ENCODE results near the gene FANCI.

Gene FANCI

GRCh38 chr15:89243691-89244573, at the start of gene FANCI:
Gene FANCI, plus strand, starts transcription at chr15:89243979. Its CDS starts 3,669 bp downstream, at chr15:89247648.
- peak; percentile 19 to 95 (median 89) for DNase-seq

- no peak for DNase-seq
Observed at GRCh38 chr15:89194608-89195007, 49.2 kb upstream of the FANCI start.

DNA sequence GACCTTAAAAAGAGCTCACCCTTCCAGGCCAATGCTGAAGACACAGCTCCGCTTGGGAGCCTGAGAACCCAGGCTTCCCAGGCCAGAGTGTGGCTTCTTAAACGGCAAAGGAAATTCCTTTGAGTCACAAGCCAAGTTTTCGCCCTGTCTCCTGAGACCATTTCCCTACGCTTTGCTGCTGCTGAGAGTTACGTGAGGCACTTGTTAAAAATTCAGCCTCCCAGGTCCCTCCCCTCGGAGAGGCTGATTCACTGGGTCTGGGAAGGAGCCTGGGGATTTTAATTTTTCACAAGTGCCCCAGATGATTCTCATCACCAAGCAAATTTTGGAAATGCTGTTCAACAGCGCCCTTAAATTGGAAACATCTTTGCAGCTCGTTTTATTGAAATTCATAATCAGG, 47.9 kb upstream of the FANCI start:
- no peak for DNase-seq

DNA sequence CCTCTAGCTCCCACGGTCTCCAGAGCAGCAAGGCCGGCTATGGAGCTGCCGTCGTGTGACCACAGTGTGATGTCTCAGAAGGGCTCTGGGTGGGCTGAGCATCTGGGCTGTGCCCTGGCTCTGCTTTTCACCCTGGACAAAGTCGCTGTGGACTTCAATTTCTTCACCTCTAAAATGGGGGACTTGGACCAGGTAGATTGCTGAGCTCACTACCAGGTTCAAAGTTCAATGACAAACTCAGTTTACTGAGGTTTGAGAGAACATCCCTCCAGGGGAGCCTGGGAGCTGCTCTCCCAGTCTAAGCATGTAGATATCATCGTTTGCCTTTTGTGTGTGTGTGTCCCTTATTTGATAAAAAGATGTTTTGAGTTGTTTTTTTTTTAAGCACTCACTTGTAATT, 47.5 kb upstream of the FANCI start:
- no peak for DNase-seq

- peak in 1 of 51 donors; percentile 39 for DNase-seq
Observed at GRCh38 chr15:89196994-89197393, 46.8 kb upstream of the FANCI start.

- DNase-seq: peak in 47 of 51 donors; percentile 17 to 91 (median 69)
Observed at GRCh38 chr15:89197503-89197971, 46.2 kb upstream of the FANCI start.

GRCh38 chr15:89198196-89198595, 45.6 kb upstream of the FANCI start:
- DNase-seq: no peak

DNA sequence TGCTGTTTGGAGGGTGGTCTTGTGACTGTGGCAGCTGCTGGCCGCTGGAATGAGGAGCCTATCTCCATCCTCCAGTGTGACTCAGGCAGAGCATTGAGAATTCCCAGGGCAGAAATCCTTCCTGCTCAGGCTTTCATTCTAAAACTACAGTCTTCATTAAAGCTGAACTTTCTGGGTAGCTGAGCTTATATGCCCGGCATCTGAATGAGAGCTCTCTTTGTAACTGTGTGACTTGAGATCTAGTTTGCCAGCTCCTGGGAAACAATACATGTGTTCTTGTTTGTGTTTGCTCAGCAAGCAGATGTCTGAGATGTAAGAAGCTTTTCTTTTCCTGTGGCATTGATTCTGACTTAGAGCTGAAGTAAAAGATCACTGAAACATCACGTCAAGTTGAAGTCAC, 44.8 kb upstream of the FANCI start:
- DNase-seq: peak in 18 of 51 donors; percentile 13 to 79 (median 31)

GRCh38 chr15:89199746-89200145, 44.0 kb upstream of the FANCI start:
- peak in 18 of 51 donors; percentile 8 to 46 (median 24) for DNase-seq

DNA sequence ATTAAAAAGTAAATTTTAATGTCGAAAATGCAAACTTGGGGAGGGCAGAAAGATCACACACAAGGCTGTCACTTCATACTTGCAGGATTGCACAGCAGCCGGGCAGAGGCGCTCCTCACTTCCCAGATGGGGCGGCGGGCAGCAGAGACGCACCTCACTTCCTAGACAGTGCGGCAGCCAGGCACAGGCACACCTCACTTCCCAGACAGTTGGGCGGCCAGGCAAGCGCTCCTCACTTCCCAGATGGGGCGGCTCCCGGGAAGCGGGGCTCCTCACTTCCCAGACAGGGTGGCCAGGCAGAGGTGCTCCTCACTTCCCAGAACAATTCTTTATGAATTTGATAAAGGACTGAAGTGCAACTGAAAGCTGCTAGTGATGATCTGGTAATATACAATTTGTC, 43.6 kb upstream of the FANCI start:
- peak in 2 of 51 donors; percentile 3 to 7 for DNase-seq

DNA sequence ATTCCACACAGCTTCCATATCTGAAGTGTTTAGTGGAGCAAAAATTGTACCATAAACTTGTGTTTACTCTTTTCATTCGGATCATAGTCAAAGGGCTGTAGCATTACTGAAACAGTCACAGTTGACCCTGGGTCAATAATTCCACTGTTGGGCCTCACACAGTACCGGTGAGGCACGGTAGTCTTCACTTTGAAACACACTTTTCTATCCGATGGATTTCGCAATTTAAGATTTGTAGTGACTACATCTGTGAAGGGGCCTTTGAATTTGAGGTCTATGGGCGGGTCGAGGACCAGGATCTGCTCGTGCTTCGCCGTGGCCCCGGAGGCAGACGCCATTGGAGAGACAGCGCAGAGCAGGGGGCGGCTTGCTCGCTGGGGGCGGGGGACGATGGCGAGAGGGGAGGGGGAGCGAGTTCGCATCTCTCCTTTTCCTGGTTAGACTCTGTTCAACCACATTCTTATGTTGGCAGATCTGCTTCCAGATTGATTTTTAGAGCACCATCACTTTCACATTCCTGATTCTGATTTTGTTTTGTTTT, 42.2 kb upstream of the FANCI start:
- DNase-seq: no peak

- DNase-seq: no peak
Observed at GRCh38 chr15:89203705-89204273, 40.0 kb upstream of the FANCI start.

DNA sequence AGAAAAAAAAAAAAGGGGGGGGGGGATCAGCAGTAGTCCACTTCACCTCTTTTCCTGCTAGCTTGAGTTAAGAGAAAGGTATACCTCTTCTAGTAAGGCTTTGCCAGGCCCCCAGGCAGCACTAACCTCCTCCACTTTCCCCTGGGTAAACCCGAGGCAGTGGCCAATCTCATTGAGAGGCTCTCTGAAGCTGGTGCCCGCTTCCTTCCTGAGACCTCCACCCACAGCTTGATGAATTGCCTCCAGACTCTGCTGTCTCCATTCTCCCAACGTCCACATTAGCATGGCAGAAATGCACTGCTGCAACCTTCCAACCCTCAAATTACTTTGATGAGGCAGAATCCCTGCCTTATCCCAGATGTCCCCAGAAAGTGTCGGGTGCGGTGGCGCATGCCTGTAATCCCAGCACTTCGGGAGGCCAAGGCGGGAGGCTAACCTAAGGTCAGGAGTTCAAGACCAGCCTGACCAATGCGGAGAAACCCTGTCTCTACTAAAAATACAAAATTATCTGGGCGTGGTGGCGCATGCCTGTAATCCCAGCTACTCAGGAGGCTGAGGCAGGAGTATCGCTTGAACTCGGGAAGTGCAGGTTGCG, 37.7 kb upstream of the FANCI start:
- DNase-seq: no peak

GRCh38 chr15:89206908-89207331, 36.9 kb upstream of the FANCI start:
- DNase-seq: peak in 47 of 51 donors; percentile 8 to 85 (median 64)

DNA sequence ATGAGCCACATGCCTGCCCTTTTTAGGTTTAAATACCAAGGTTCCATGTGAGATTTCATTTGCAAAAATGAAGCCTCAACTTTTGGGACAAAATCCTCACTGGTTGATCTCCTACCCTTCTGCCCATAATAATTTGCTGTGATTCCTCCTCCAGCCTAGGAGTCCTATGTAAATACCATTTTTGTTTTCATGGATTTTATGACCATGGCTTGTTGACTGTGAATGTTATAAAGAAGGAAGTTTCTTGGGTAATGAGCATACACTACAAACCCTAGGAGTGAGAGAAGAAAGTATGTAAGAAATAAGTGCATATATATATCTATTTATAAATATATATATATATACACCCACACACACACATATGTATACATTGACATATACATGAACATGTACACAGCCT, 35.5 kb upstream of the FANCI start:
- DNase-seq: no peak

DNA sequence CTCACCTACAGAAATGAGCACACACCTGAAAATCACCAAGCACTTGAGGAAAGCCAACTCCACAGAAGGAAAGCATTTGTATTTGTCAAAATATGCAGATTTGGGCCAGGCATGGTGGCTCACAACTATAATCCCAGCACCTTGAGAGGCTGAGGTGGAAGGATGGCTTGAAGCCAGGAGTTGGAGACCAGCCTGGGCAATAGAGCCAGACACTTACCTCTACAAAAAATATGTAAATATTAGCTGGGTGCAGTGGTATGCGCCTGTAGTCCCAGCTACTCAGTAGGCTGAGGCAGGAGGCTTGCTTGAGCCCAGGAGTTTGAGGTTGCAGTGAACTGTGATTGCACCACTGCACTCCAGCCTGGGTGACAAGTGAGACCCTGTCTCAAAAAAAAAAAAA, 34.7 kb upstream of the FANCI start:
- no peak for DNase-seq

DNA sequence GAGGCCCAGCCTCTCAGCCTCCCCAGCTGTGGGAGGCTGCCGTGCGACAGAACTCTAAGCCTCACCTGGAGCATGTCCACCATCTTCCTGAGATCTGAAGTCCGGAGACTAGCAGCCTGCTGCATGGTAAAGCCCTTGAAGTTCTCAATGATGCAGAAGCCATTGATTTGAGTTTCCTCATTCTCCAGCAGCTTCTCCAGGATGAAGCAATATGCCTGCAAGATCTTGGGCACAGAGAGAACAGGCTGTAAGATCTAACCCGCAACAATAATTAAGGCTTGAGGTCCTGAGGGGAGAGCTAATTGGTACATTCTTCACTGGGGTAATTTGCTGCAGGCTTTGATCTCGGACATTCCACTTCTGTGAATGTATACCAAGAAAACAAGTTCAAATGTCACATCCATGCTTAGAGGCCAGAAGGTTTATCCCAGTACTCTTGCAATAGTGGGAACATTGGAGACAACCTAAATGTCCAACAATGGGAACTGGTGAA, 32.1 kb upstream of the FANCI start:
- DNase-seq: no peak

DNA sequence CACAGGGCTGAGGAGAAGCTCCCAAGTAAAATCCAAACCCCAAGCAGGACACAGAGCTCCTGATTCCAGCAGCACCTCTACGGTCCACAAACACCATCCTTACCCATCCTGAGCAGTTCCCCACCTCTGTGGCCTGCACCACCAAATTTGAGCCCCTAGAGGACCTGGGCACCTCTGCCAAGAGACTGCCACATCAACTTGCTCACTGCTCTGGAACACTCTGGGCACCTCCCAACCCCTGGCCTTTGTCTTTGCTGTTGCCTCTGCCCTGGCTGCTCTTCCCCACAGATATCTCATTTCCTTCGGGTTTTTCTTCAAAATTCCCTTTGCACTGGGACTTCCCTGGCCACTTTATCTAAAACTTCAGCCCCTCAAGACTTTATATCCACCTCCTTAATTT, 28.2 kb upstream of the FANCI start:
- DNase-seq: no peak

DNA sequence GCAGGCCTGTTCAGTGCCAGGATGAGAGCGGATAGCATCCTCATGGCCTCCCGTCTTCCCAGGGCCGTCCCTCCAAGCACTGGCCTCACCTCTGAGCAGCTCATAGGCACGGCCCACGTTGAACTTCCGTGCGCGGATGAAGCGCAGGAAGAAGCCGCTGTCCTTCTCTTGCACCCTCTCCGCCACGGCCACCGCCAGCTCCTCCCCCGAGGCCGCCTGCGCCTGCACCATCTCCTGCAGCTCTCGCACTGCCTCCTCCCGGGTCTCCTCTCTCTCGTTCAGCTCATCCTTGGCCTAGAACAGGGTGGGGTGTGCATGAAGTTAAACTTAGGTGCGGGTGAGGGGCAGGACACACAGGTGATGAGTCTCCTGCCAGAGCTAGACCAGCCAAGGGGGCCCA, 26.7 kb upstream of the FANCI start:
- no peak for DNase-seq

DNA sequence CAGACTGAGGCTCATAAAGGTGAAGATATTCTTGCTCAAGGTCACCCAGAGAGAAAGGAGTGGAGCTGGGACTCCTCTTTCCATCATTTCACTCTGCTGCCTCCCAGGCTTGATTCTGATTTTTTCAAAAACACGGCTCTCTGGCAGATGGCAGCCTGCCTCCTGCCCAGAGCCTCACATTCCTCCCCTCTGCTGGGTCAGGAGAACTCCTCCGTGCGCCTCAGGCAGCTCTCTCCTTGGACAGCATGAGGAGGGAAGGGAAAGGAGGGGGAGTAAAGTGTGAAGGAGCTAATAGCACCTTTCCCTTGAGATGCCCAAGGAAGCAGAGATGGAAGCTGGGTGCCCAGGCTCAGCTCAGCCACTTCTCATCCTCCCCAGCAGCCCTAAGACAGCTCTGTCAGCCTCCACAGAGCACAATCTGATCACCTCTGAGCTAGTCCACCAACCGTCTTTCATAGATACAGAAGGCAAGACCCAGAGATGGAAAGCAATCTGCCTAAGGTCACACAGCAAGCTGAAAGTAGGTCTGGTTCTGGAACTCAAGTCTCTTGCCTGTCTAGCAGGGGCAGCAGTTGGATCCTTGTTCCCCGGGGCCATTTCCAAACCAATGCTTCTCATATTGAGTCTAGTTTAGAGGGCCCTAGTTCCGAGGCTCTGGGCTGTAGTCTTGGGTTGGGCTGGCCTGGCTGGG, 25.9 kb upstream of the FANCI start:
- no peak for DNase-seq

- DNase-seq: no peak
Observed at GRCh38 chr15:89218531-89218930, 25.2 kb upstream of the FANCI start.
